SH-SY5Y (cell line): ENCODE results near the gene SIPA1L3.

Source experiments
- GATA2 ChIP-seq: IDR thresholded peaks from 2 replicates; pipeline ENCODE4 v1.6.1; 2011; ENCODE audit warnings: mild to moderate bottlenecking, low read depth, low read length
- GATA3 ChIP-seq: IDR thresholded peaks from 2 replicates; pipeline ENCODE4 v1.6.1; 2011; ENCODE audit warnings: low read depth, mild to moderate bottlenecking, low read length, moderate library complexity

The SIPA1L3 gene

DNA sequence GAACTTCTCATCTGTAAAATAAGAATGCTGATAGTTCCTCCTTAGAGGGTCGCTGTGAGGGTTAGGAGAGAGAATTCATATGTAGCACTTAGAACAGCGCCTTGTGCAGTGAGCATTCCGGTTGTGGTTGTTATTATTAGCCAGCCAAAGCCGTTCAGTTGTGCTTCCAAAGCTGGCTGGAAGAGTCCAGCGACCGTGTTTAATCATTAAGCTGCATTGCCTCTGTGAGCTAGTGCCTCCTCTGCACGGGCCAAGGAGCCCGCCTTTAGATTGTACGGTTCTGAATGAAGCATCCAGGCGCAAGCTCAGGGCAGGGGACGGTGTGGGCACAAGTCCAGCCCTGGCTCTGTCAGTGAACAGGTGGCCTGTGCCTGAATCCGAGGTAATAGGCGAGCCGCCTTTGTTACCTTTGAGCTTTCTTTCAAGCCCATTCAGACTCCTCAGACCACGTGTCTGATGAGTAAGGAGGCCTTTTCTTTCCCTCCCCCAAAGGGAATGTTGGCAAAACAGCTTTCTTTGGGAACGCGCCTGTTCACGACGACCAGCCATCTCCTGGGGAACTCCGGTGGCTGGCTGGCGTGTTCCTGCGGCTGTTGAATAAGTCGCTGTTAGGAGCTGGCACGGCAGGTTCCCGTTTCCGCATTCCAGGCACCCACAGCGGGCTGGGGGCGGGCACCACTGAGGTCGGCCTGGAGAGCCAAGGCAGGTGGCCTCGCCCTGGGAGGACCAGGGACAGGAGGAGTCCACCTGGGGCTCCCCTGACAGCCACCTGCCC, 25.1 kb downstream of the SIPA1L3 start:
- TF ChIP-seq GATA3 (no peak), GATA2 (no peak)

GRCh38 chr19:37932985-37933936, 26.3 kb downstream of the SIPA1L3 start:
- TF ChIP-seq GATA3 (no peak), GATA2 (no peak)

DNA sequence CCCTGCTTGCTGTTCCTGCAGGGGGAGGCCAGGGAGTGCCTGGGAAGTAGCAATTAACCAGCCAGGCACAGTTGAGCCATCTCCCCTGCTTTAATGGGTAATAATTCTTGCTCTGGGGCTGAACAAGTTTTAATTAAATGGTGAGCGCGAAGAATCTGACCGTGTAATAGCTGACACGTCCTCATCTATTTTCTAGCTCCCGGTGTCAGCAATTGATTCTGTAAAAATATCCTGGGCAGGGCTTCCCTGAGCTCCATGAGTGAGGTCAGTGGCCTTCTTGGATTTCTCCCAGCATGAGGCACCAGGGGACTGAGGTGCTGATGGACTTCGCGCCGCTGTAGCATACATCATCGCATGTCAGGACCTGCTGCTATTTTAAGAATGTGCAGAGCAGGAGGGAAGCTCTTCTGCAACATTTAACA, 26.9 kb downstream of the SIPA1L3 start:
- no peak for TF ChIP-seq GATA3
- TF ChIP-seq GATA2: no peak

- TF ChIP-seq GATA3 (no peak), GATA2 (no peak)
Observed at GRCh38 chr19:37935341-37935740, 28.3 kb downstream of the SIPA1L3 start.

GRCh38 chr19:37936166-37936565, 29.2 kb downstream of the SIPA1L3 start:
- no peak for TF ChIP-seq GATA2
- no peak for TF ChIP-seq GATA3

- TF ChIP-seq GATA3 (no peak), GATA2 (no peak)
Observed at GRCh38 chr19:37936886-37937285, 29.9 kb downstream of the SIPA1L3 start.

- no peak for TF ChIP-seq GATA3
Observed at GRCh38 chr19:37938353-37938752, 31.3 kb downstream of the SIPA1L3 start.

GRCh38 chr19:37941782-37942515, 34.9 kb downstream of the SIPA1L3 start:
- TF ChIP-seq GATA3 (no peak), GATA2 (no peak)

DNA sequence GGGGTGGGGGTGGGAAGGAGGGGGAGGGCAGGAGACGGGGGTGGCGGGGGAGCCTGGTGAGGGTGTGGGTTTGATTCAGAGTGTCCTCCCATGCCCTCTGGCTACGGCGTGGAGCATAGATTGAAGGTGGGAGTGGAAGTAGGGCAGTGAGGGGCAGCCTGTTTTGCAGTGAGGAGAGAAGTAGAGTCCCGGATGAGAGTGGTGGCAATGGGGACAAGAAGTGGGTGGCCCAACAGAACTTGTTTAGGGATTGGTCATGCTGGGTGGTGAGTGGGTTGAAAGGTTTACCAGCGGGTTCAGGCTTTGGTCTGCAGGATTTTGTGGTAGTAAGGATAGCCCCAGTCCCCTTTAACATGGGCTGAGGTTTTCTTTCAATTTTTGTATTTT, 35.5 kb downstream of the SIPA1L3 start:
- TF ChIP-seq GATA2 (no peak), GATA3 (no peak)

DNA sequence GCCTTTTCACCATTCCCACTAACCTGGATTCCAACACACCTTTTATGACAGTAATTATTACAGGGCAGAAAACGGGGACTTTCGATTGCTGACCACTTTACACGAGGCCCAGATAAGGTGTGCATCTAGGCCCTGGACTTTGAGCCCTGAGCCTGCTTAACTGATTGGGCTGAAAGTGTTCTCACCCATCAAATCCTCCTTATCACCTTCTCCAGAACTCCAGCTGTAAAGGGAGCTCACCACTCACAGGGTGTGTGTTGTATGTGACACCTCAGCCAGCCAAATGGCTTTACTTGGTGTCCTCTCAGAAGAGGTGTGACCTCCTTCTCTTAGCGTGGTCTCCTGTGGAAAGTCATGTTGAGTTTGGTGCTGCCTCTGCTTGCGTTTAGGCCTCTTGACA, 36.5 kb downstream of the SIPA1L3 start:
- no peak for TF ChIP-seq GATA3
- no peak for TF ChIP-seq GATA2

- TF ChIP-seq GATA2 (no peak), GATA3 (no peak)
Observed at GRCh38 chr19:37946132-37946531, 39.1 kb downstream of the SIPA1L3 start.

GRCh38 chr19:37947778-37948177, 40.8 kb downstream of the SIPA1L3 start:
- TF ChIP-seq GATA2 (no peak), GATA3 (no peak)

- TF ChIP-seq GATA2 (no peak), GATA3 (no peak)
Observed at GRCh38 chr19:37948362-37948761, 41.4 kb downstream of the SIPA1L3 start.

- no peak for TF ChIP-seq GATA2
- TF ChIP-seq GATA3: no peak
Observed at GRCh38 chr19:37950471-37951175, 43.6 kb downstream of the SIPA1L3 start.

- TF ChIP-seq GATA3 (no peak), GATA2 (no peak)
Observed at GRCh38 chr19:37951816-37952210, 44.8 kb downstream of the SIPA1L3 start.
